Fibroblast of the aortic adventitia (primary cell): ENCODE data around the gene TEDC1. TPM values are rescaled to one million over a fixed set of nuclear protein-coding genes. Genes with fewer than 3 reads are reported as not detected.

Experiments used
- DNase-seq: peaks from one replicate; pipeline ENCODE4 v3.0.0-alpha.2; 2010; ENCODE audit warnings: low read depth
- H3K4me3 ChIP-seq: 2 replicates; pipeline ENCODE4 v1.5.1; 2011; ENCODE audit warnings: low read depth, mild to moderate bottlenecking, control low read depth, low read length, moderate library complexity
- CTCF ChIP-seq: IDR thresholded peaks from 2 replicates; pipeline ENCODE4 v1.5.1; 2011; ENCODE audit warnings: mild to moderate bottlenecking, low read length, control low read depth, inconsistent platforms; ENCODE audit not compliant: insufficient read depth
- total RNA-seq: library from RNA; depleted of rRNA; stranded (reverse); fragments of >200 nt; gene quantifications from 2 replicates; pipeline ENCODE4 v1.2.3, GENCODE V29; 2012; ENCODE audit warnings: low replicate concordance

The TEDC1 gene
- 8.7 and 12.6 TPM in 2 replicates for total RNA-seq

- TF ChIP-seq CTCF: peak; percentile 63
- peak within 1 kb of the TSS; percentile 73 for H3K4me3 ChIP-seq
- DNase-seq: peak; percentile 100
Measured at GRCh38 chr14:105490572-105491365, at the start of gene TEDC1. Gene TEDC1, plus strand, starts transcription at chr14:105491246. Its CDS starts 130 bp downstream, at chr14:105491376.

GRCh38 chr14:105442125-105442524 lies 48.9 kb upstream of the TEDC1 start:
- no peak for DNase-seq
- no peak overlapping the region for H3K4me3 ChIP-seq
- TF ChIP-seq CTCF: no peak

- TF ChIP-seq CTCF: no peak
- no peak for DNase-seq
- H3K4me3 ChIP-seq: no peak overlapping the region
Measured at GRCh38 chr14:105442834-105443233, 48.2 kb upstream of the TEDC1 start.

- DNase-seq: no peak
- H3K4me3 ChIP-seq: no peak overlapping the region
- no peak for TF ChIP-seq CTCF
Measured at GRCh38 chr14:105444859-105445258, 46.2 kb upstream of the TEDC1 start.

- no peak overlapping the region for H3K4me3 ChIP-seq
- DNase-seq: no peak
- TF ChIP-seq CTCF: no peak
Measured at GRCh38 chr14:105445290-105445689, 45.8 kb upstream of the TEDC1 start.

GRCh38 chr14:105445901-105446845 lies 44.9 kb upstream of the TEDC1 start:
- no peak overlapping the region for H3K4me3 ChIP-seq
- no peak for TF ChIP-seq CTCF
- DNase-seq: no peak
